Left lung (tissue), 10 donors: ENCODE results near the gene RASIP1. TPM values are rescaled to one million over a fixed set of nuclear protein-coding genes. Genes with fewer than 3 reads are reported as not detected.
A peak's percentile ranks its signal among the peaks of the same experiment; 100 is the strongest.

ENCODE experiments used
- ATAC-seq: fragments of 200-7000 bp; cut with Tn5 transposase; one replicate; pipeline ENCODE4 v1.9.1; 2020; ENCODE audit warnings: moderate library complexity
- DNase-seq, 4 donors: peaks; one replicate each; pipeline ENCODE4 v3.0.0-alpha.2; 2013 to 2020
- H3K27ac ChIP-seq, 2 donors: fragments of 200-600 bp; sonication (generic) in 1 of 2; one replicate each; pipeline versions ENCODE4 v1.5.0 to v1.8.0; 2020 to 2021
- H3K27me3 ChIP-seq, 2 donors: fragments of 200-600 bp; sonication (generic) in 1 of 2; one replicate each; pipeline versions ENCODE4 v1.5.0 to v1.8.0; 2020 to 2021
- H3K36me3 ChIP-seq, 2 donors: fragments of 200-600 bp; sonication (generic) in 1 of 2; one replicate each; pipeline versions ENCODE4 v1.5.0 to v1.8.0; 2020 to 2021
- H3K4me1 ChIP-seq, 2 donors: fragments of 200-600 bp; one replicate each; pipeline ENCODE4 v1.8.0; 2021
- H3K4me3 ChIP-seq, 2 donors: fragments of 200-600 bp; sonication (generic) in 1 of 2; one replicate each; pipeline versions ENCODE4 v1.5.0 to v1.8.0; 2020 to 2021; ENCODE audit warnings: mild to moderate bottlenecking in 1 of 2
- H3K9me3 ChIP-seq, 2 donors: fragments of 200-600 bp; sonication (generic) in 1 of 2; one replicate each; pipeline versions ENCODE4 v1.5.0 to v1.8.0; 2020 to 2021
- intact Hi-C, 2 donors: fragments of 100-400 bp; cut with DNase I; formaldehyde crosslinking; loops; one replicate each; pipeline versions ENCODE4 v1.11.2 to v1.14.2; 2022
- polyA plus RNA-seq, 6 donors: library from polyadenylated mRNA; unstranded; fragments of 120-200 nt; gene quantifications; one replicate each; pipeline ENCODE4 v1.2.1, GENCODE V29; 2013; ENCODE audit not compliant: insufficient read length in 6 of 6
- total RNA-seq, 2 donors: library from RNA; stranded (reverse); fragmentation: NEBNext Ultra II Directional; extraction: Animal tissue kit (Norgen Biotek cat#: 25700); gene quantifications; one replicate each; pipeline ENCODE4 v1.2.1, GENCODE V29; 2021
- TF ChIP-seq, protein P1 (sequence below), 2 donors: fragments of 200-600 bp; sonication (generic) in 1 of 2; IDR thresholded peaks; one replicate each; pipeline versions ENCODE4 v1.5.0 to v1.8.0; 2021; ENCODE audit warnings: antibody characterized with exemption in 2 of 2
- donor health status: DM: no; HTN: yes; CAD: no.
- donor health status: DM: no; HTN: no; CAD: no.

The RASIP1 gene
- total and polyA plus RNA-seq, 8 donors = 15.0 to 29.9 (median 23.8) TPM

GRCh38 chr19:48750771-48751504, 10.5 kb upstream of the RASIP1 start:
- Histone ChIP-seq H3K4me1 (peaks cover 13 to 21% of the 10 kb centered on the region in 2 donors), H3K4me3 (peak overlapping the region in 1 of 2 donors; percentile 48), H3K27me3 (peaks cover 21 to 62% of the 10 kb centered on the region in 2 donors), H3K9me3 (no peaks in the 10 kb centered on the region), H3K27ac (peak overlapping the region in 1 of 2 donors; percentile 69), H3K36me3 (no peaks in the 10 kb centered on the region)
- TF ChIP-seq, protein P1, sequence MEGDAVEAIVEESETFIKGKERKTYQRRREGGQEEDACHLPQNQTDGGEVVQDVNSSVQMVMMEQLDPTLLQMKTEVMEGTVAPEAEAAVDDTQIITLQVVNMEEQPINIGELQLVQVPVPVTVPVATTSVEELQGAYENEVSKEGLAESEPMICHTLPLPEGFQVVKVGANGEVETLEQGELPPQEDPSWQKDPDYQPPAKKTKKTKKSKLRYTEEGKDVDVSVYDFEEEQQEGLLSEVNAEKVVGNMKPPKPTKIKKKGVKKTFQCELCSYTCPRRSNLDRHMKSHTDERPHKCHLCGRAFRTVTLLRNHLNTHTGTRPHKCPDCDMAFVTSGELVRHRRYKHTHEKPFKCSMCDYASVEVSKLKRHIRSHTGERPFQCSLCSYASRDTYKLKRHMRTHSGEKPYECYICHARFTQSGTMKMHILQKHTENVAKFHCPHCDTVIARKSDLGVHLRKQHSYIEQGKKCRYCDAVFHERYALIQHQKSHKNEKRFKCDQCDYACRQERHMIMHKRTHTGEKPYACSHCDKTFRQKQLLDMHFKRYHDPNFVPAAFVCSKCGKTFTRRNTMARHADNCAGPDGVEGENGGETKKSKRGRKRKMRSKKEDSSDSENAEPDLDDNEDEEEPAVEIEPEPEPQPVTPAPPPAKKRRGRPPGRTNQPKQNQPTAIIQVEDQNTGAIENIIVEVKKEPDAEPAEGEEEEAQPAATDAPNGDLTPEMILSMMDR (IDR thresholded peaks at IDR 0.05) = no peak
- no peak for ATAC-seq
- intact Hi-C loops = no loop called here
- DNase-seq = no peak

- Histone ChIP-seq H3K27me3 (peaks cover 21 to 68% of the 10 kb centered on the region in 2 donors), H3K4me1 (peaks cover 13 to 21% of the 10 kb centered on the region in 2 donors), H3K27ac (no peak overlapping the region), H3K9me3 (no peaks in the 10 kb centered on the region), H3K36me3 (no peaks in the 10 kb centered on the region), H3K4me3 (peak overlapping the region in 1 of 2 donors; percentile 48)
- TF ChIP-seq, protein P1 (IDR thresholded peaks at IDR 0.05) = no peak
- intact Hi-C loops = no loop called here
- DNase-seq (no peak), ATAC-seq (no peak)
These were observed 9.9 kb upstream of the RASIP1 start for GRCh38 chr19:48750351-48750750.

DNA sequence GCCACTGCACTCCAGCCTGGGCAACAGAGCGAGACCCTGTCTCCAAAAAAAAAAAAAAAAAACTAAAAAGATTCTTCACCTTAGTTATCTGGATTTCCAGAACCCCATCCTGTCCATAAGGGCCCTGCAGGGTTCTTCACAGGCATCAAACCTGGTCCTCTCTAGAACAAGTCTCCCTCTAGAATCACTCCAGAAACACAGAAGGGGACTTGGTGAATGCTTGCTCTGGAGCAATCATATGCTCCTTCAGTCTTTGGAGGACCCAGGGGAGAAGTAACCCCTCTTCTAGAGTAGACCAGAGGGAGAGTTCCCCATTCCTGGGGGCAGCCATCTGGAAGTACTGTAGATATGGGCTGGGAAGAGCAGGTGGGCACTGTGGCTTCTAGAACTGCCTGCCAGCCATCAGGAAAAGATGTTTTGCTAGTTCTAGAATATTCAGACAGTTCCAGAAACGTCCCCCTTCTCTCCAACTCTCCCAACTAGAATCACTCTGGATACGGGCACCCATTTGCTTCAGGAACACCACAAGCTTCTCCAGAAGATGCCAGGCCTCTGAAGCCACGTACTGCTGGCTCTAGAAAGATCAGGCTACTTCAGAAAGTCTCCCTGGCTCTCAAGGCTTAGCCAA, 9.3 kb upstream of the RASIP1 start:
- Histone ChIP-seq H3K4me3 (no peak overlapping the region), H3K27me3 (peaks cover 21 to 71% of the 10 kb centered on the region in 2 donors), H3K4me1 (peaks cover 13 to 21% of the 10 kb centered on the region in 2 donors), H3K36me3 (no peaks in the 10 kb centered on the region), H3K9me3 (no peaks in the 10 kb centered on the region), H3K27ac (no peak overlapping the region)
- TF ChIP-seq, protein P1 (IDR thresholded peaks at IDR 0.05) = no peak
- ATAC-seq (no peak), DNase-seq (no peak)
- intact Hi-C loops = no loop called here

DNA sequence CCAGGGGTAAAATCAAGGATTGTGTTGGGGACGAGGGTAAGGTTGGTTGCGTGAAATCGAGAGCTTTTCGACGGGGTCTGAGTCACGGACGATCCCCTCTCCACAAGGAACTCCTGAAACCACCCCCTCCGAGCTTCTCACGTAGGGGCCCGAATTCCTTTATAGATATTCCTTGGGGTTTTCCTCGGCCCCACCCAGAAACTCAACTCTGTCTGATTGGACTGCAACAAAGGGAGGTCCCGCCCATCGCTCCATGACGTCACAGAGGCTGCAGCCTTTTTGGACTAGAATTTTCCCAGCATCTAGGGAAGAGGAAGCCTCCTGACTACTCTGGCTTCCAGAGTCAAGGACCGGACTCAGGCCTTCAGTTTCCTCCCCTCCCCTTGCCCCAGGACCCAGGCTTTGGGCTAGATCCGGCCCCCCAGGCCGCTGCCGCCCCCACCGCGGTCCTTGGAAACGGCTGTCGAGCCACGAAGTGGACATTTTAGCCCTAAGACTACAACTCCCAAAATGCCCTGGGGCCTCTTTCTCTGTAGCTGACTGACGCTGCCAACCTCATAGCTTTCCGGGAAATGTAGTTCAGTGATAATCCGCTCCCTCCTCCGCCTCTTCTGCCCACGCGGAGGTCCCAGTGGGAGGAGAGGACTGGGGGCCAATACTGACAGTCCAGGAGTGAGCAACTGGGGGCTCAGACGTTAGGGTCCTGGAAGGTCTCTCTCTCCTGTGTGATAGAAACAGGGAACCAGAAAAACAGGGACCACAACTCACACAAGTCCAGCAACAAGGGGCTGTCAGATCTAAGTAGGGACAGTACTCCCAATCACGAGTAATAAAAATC, 6.5 kb upstream of the RASIP1 start, which contains the start of gene IZUMO1:
Gene IZUMO1, minus strand, starts transcription at position 172 of the 838 bp plus-strand sequence. CDS start 1,050 bp downstream, outside the sequence.
- H3K27ac ChIP-seq = peak within 1 kb of the TSS; percentile 70 to 78
- no peaks in the 10 kb centered on the region for H3K36me3 ChIP-seq
- intact Hi-C loops = no loop called here
- peak in 3 of 4 donors; percentile 67 to 82 (median 82) for DNase-seq
- peaks cover 2 to 8% of the 10 kb centered on the region in 2 donors for H3K4me1 ChIP-seq
- peak within 1 kb of the TSS; percentile 25 to 40 for H3K4me3 ChIP-seq
- no peaks in the 10 kb centered on the region for H3K9me3 ChIP-seq
- H3K27me3 ChIP-seq = peaks cover 4 to 46% of the 10 kb centered on the region in 2 donors
- ATAC-seq = peak; percentile 89
- TF ChIP-seq, protein P1 (IDR thresholded peaks at IDR 0.05) = no peak
